H1 (cell line): Measurements from ENCODE around the gene ALG5. TPM values are rescaled to one million over a fixed set of nuclear protein-coding genes. Genes with fewer than 3 reads are reported as not detected.

Source experiments
- CTCF ChIA-PET: fragments of 300-600 bp; sonication (Branson Sonifier 250); formaldehyde crosslinking; loops from one replicate; lab custom pipeline; 2021; ENCODE audit not compliant: partially characterized antibody; lab: Charles Lee
- POLR2A ChIA-PET: fragments of 300-600 bp; sonication (Branson Sonifier 250); formaldehyde crosslinking; loops from one replicate; lab custom pipeline; 2021; ENCODE audit warnings: inconsistent platforms; ENCODE audit not compliant: partially characterized antibody; lab: Charles Lee
- DNase-seq, 2 experiments: peaks; one replicate each; pipeline versions ENCODE4 v3.0.0 to v3.0.0-alpha.2; 2010 to 2022; ENCODE audit warnings: low spot score in 2 of 2, low read depth in 1 of 2, mixed read lengths in 1 of 2
- FAIRE-seq: peaks from 2 replicates; lab custom pipeline; 2011; peaks lifted over from hg19 to GRCh38; lab: Jason Lieb, UNC
- H2AFZ ChIP-seq: 2 replicates; pipeline ENCODE4 v1.8.1; 2012; ENCODE audit warnings: low read length, inconsistent platforms
- H2AK5ac ChIP-seq: 2 replicates; pipeline ENCODE4 v1.6.1; 2013; ENCODE audit warnings: low read depth, low read length
- H2BK120ac ChIP-seq: replicated peaks from 2 replicates; pipeline ENCODE3; 2013; ENCODE audit warnings: low read depth, low read length, inconsistent platforms
- H2BK12ac ChIP-seq: 2 replicates; pipeline ENCODE4 v1.6.1; 2013; ENCODE audit warnings: low read depth, low read length
- H2BK15ac ChIP-seq: 2 replicates; pipeline ENCODE4 v1.6.1; 2013; ENCODE audit warnings: low read length
- H2BK20ac ChIP-seq: 2 replicates; pipeline ENCODE4 v1.6.1; 2013; ENCODE audit warnings: low read length
- H2BK5ac ChIP-seq: 2 replicates; pipeline ENCODE4 v1.6.1; 2013; ENCODE audit warnings: low read depth, low read length
- H3K14ac ChIP-seq: 2 replicates; pipeline ENCODE4 v1.6.1; 2013; ENCODE audit warnings: inconsistent platforms; ENCODE audit not compliant: insufficient read length
- H3K18ac ChIP-seq: 2 replicates; pipeline ENCODE4 v1.6.1; 2013; ENCODE audit warnings: low read length; ENCODE audit errors: extremely low read depth
- H3K23ac ChIP-seq: 2 replicates; pipeline ENCODE4 v1.6.1; 2013; ENCODE audit warnings: inconsistent platforms; ENCODE audit not compliant: insufficient read length
- H3K23me2 ChIP-seq: 2 replicates; pipeline ENCODE4 v1.6.1; 2013; ENCODE audit warnings: low read depth, low read length
- H3K27ac ChIP-seq: 2 replicates; pipeline ENCODE4 v1.6.1; 2011; ENCODE audit warnings: low read depth, low read length, inconsistent platforms
- H3K27me3 ChIP-seq, 4 experiments: replicated peaks in 1 of 4; 1 replicate in 1 of 4; 2 replicates in 3 of 4; pipeline versions ENCODE4 v1.6.1 to v1.8.1; 2011 to 2013; ENCODE audit warnings: low read length in 3 of 4, mild to moderate bottlenecking in 3 of 4, inconsistent platforms in 2 of 4, mixed read lengths in 2 of 4, moderate library complexity in 1 of 4; ENCODE audit not compliant: control insufficient read depth in 3 of 4, insufficient read depth in 3 of 4; ENCODE audit errors: extremely low read depth in 1 of 4
- H3K36me3 ChIP-seq, 4 experiments: 2 replicates each; pipeline versions ENCODE4 v1.6.1 to v1.8.1; 2011 to 2013; ENCODE audit warnings: mild to moderate bottlenecking in 4 of 4, low read length in 3 of 4, moderate library complexity in 2 of 4, control low read depth in 1 of 4, inconsistent platforms in 1 of 4; ENCODE audit not compliant: insufficient read depth in 4 of 4, control insufficient read depth in 2 of 4
- H3K4ac ChIP-seq: replicated peaks from 2 replicates; pipeline ENCODE3; 2013; ENCODE audit warnings: low read length, low read depth, mixed read lengths, inconsistent platforms; ENCODE audit not compliant: insufficient read length
- H3K4me1 ChIP-seq, 4 experiments: replicated peaks in 1 of 4; 1 replicate in 1 of 4; 2 replicates in 3 of 4; pipeline versions ENCODE4 v1.6.1 to v1.8.1; 2011 to 2013; ENCODE audit warnings: low read length in 3 of 4, inconsistent platforms in 2 of 4, mixed read lengths in 1 of 4; ENCODE audit not compliant: insufficient read depth in 4 of 4, control insufficient read depth in 3 of 4
- H3K4me2 ChIP-seq, 2 experiments: 2 replicates each; pipeline versions ENCODE4 v1.6.1 to v1.8.1; 2011 to 2013; ENCODE audit warnings: low read depth in 2 of 2, low read length in 2 of 2, control low read depth in 1 of 2, inconsistent platforms in 1 of 2, mild to moderate bottlenecking in 1 of 2; ENCODE audit not compliant: insufficient read depth in 1 of 2
- H3K4me3 ChIP-seq, 4 experiments: fragments of 200-600, 300-600 bp in 1 of 4; sonication (generic), shearing (Covaris generic), sonication (Bioruptor Twin) in 1 of 4; 2 replicates each; pipeline versions ENCODE4 v1.5.1 to v1.8.1; 2011 to 2016; ENCODE audit warnings: low read length in 4 of 4, low read depth in 3 of 4, control low read depth in 2 of 4, inconsistent platforms in 2 of 4, mild to moderate bottlenecking in 2 of 4, mixed read lengths in 1 of 4, moderate library complexity in 1 of 4; ENCODE audit not compliant: insufficient read depth in 2 of 4; ENCODE audit errors: extremely low read depth in 1 of 4
- H3K56ac ChIP-seq: replicated peaks from 2 replicates; pipeline ENCODE3; 2013; ENCODE audit warnings: low read depth, mild to moderate bottlenecking, mixed read lengths, low read length, inconsistent platforms; ENCODE audit not compliant: insufficient read length
- H3K79me1 ChIP-seq: 2 replicates; pipeline ENCODE4 v1.6.1; 2013; ENCODE audit warnings: low read depth, low read length, control low read depth
- H3K79me2 ChIP-seq, 2 experiments: 2 replicates each; pipeline versions ENCODE4 v1.6.1 to v1.8.1; 2012 to 2013; ENCODE audit warnings: low read length in 2 of 2, mild to moderate bottlenecking in 2 of 2, inconsistent platforms in 1 of 2; ENCODE audit not compliant: insufficient read depth in 2 of 2, control insufficient read depth in 1 of 2
- H3K9ac ChIP-seq, 4 experiments: replicated peaks in 1 of 4; 1 replicate in 1 of 4; 2 replicates in 3 of 4; pipeline versions ENCODE4 v1.6.1 to v1.8.1; 2011 to 2013; ENCODE audit warnings: low read depth in 3 of 4, low read length in 3 of 4, control low read depth in 2 of 4, mild to moderate bottlenecking in 2 of 4, moderate library complexity in 2 of 4, inconsistent platforms in 1 of 4; ENCODE audit errors: extremely low read depth in 1 of 4
- H3K9me3 ChIP-seq, 2 experiments: 2 replicates each; pipeline versions ENCODE4 v1.6.1 to v1.8.1; 2012 to 2013; ENCODE audit warnings: mild to moderate bottlenecking in 2 of 2, moderate library complexity in 2 of 2, control low read depth in 1 of 2, inconsistent platforms in 1 of 2, low read depth in 1 of 2, low read length in 1 of 2, mixed read lengths in 1 of 2; ENCODE audit not compliant: insufficient read depth in 2 of 2
- H4K20me1 ChIP-seq, 2 experiments: replicated peaks in 1 of 2; 2 replicates each; pipeline versions ENCODE3 to v1.8.1; 2011 to 2013; ENCODE audit warnings: inconsistent platforms in 2 of 2, low read length in 2 of 2, mild to moderate bottlenecking in 1 of 2; ENCODE audit not compliant: insufficient read depth in 2 of 2, control insufficient read depth in 1 of 2
- H4K5ac ChIP-seq: 2 replicates; pipeline ENCODE4 v1.6.1; 2013; ENCODE audit warnings: low read length, low read depth, mixed read lengths, inconsistent platforms; ENCODE audit not compliant: insufficient read length
- H4K8ac ChIP-seq: 2 replicates; pipeline ENCODE4 v1.8.0; 2013; ENCODE audit warnings: mild to moderate bottlenecking, moderate library complexity, low read length, inconsistent platforms; ENCODE audit not compliant: insufficient read depth; ENCODE audit errors: extremely low read depth
- H4K91ac ChIP-seq: replicated peaks from 2 replicates; pipeline ENCODE3; 2013; ENCODE audit warnings: low read length, mixed read lengths, inconsistent platforms; ENCODE audit not compliant: insufficient read length
- CEBPB ChIP-seq: IDR thresholded peaks from 2 replicates; pipeline ENCODE4 v1.6.1; 2012; ENCODE audit warnings: low read depth, low read length
- CHD2 ChIP-seq: IDR thresholded peaks from 2 replicates; pipeline ENCODE4 v1.6.1; 2012; ENCODE audit warnings: low read length, improper control_type of control experiment
- CREB1 ChIP-seq: IDR thresholded peaks from 2 replicates; pipeline ENCODE4 v1.6.1; 2012; ENCODE audit warnings: inconsistent platforms
- CTCF ChIP-seq, 3 experiments: IDR thresholded peaks; 1 replicate in 2 of 3; 2 replicates in 1 of 3; pipeline versions ENCODE4 v1.5.1 to v1.6.1; 2011; ENCODE audit warnings: low read length in 3 of 3, mild to moderate bottlenecking in 3 of 3, inconsistent platforms in 2 of 3, low read depth in 1 of 3, moderate library complexity in 1 of 3; ENCODE audit not compliant: insufficient read depth in 1 of 3; ENCODE audit errors: control extremely low read depth in 1 of 3
- EZH2 ChIP-seq: fragments of 200-600 bp; sonication (generic); IDR thresholded peaks from 2 replicates; pipeline ENCODE4 v1.7.1; 2012; ENCODE audit warnings: low read depth, mild to moderate bottlenecking, moderate library complexity, low read length, inconsistent platforms; ENCODE audit not compliant: severe bottlenecking
- HDAC2 ChIP-seq, 2 experiments: fragments of 300-600 bp in 1 of 2; sonication (generic) in 1 of 2; IDR thresholded peaks; 2 replicates each; pipeline ENCODE4 v1.6.1; 2011 to 2012; ENCODE audit warnings: low read depth in 2 of 2, low read length in 2 of 2, mild to moderate bottlenecking in 2 of 2, moderate library complexity in 2 of 2, borderline replicate concordance in 1 of 2, inconsistent platforms in 1 of 2
- MAX ChIP-seq: IDR thresholded peaks from 2 replicates; pipeline ENCODE4 v1.6.1; 2012; ENCODE audit warnings: inconsistent platforms
- PHF8 ChIP-seq: fragments of 200-600 bp; sonication (generic); conservative IDR thresholded peaks from 2 replicates; pipeline ENCODE4 v1.7.1; 2012; ENCODE audit warnings: low read depth, mild to moderate bottlenecking, inconsistent platforms, low read length, moderate library complexity
- RAD21 ChIP-seq, 2 experiments: IDR thresholded peaks in 1 of 2; conservative IDR thresholded peaks in 1 of 2; 2 replicates each; pipeline ENCODE4 v1.6.1; 2011; ENCODE audit warnings: low read depth in 2 of 2, low read length in 2 of 2, improper control_type of control experiment in 1 of 2, inconsistent platforms in 1 of 2, mild to moderate bottlenecking in 1 of 2, moderate library complexity in 1 of 2
- TAF1 ChIP-seq: IDR thresholded peaks from 2 replicates; pipeline ENCODE4 v1.6.1; 2011; ENCODE audit warnings: mild to moderate bottlenecking, low read depth, low read length
- TCF12 ChIP-seq: IDR thresholded peaks from 2 replicates; pipeline ENCODE4 v1.6.1; 2011; ENCODE audit warnings: low read depth, mild to moderate bottlenecking, low read length
- WGBS, 2 experiments: shearing (Covaris generic) in 1 of 2; methylation state at CpG; one replicate each; pipeline versions ENCODE4 v1.1.6 to v1.1.7; 2013 to 2015; ENCODE audit warnings: low lambda C conversion rate in 2 of 2, mixed read lengths in 2 of 2, inconsistent platforms in 1 of 2, low coverage in 1 of 2, missing lambda C conversion rate in 1 of 2; ENCODE audit not compliant: insufficient replicate concordance in 2 of 2, insufficient coverage in 1 of 2, insufficient read length in 1 of 2; ENCODE audit errors: extremely low coverage in 1 of 2, missing lambda C conversion rate in 1 of 2; 5-methylcytosine and 5-hydroxymethylcytosine counted together
- polyA plus RNA-seq, 7 experiments: library from polyadenylated mRNA; depleted of rRNA in 3 of 7; stranded (reverse) in 5 of 7; unstranded in 2 of 7; fragments of >200 nt in 5 of 7; fragments of 200-250 nt in 2 of 7; gene quantifications; 1 replicate in 5 of 7; 2 replicates in 1 of 7; 4 replicates in 1 of 7; pipeline versions ENCODE4 v1.2.1 to v1.2.3, GENCODE V29; 2011 to 2013; ENCODE audit warnings: missing spikeins in 2 of 7, mixed read lengths in 2 of 7
- total RNA-seq: library from RNA; stranded (reverse); fragmentation: NEBNext Ultra II Directional; extraction: Animal tissue kit (Norgen Biotek cat#: 25700); gene quantifications from 2 replicates; pipeline ENCODE4 v1.2.1, GENCODE V29; 2021

ALG5 gene
- total and polyA plus RNA-seq, 2 of the 8 experiments (the other 6 are each of a cell fraction or from before 2014, with no cell fraction given): 15.0 to 24.3 TPM

GRCh38 chr13:36992362-36992761, 6.8 kb downstream of the ALG5 start:
- no peak overlapping the region for H3K4ac ChIP-seq
- H2BK15ac ChIP-seq: no peak overlapping the region
- H3K14ac ChIP-seq: no peak overlapping the region
- H3K9ac ChIP-seq: no peak overlapping the region
- no peak overlapping the region for H2AK5ac ChIP-seq
- H3K79me1 ChIP-seq: no peaks in the 10 kb centered on the region; the same call in 1 of the 2 replicates
- peaks cover 4 to 69% (median 38%) of the 10 kb centered on the region in 4 experiments; a peak in 6 of 8 replicates for H3K36me3 ChIP-seq
- H3K9me3 ChIP-seq: no peaks in the 10 kb centered on the region
- no peaks in the 10 kb centered on the region for H3K23me2 ChIP-seq
- H3K27ac ChIP-seq: no peak overlapping the region
- no peak overlapping the region for H2AFZ ChIP-seq
- no peak overlapping the region for H4K5ac ChIP-seq
- no peak overlapping the region for H3K4me3 ChIP-seq
- H3K4me1 ChIP-seq: no peaks in the 10 kb centered on the region
- H2BK12ac ChIP-seq: no peak overlapping the region
- H3K18ac ChIP-seq: no peak overlapping the region
- H4K8ac ChIP-seq: no peak overlapping the region
- no peak overlapping the region for H2BK20ac ChIP-seq
- DNase-seq (no peak), FAIRE-seq (no peak)
- POLR2A ChIA-PET: interaction anchor here (0.9 to 1.3 kb wide), 2 partner anchors 9 to 16 kb away, joined by 3 to 4 read pairs; no protein-coding TSS in a partner anchor
- no peak overlapping the region for H2BK120ac ChIP-seq
- WGBS, 2 experiments: 85% methylated on average over 4 of the region's 4 CpGs; no CpG with 5 or more reads in 1 of the 2 experiments
- no peak overlapping the region for H3K56ac ChIP-seq
- no peak overlapping the region for H3K4me2 ChIP-seq
- H2BK5ac ChIP-seq: no peak overlapping the region
- CTCF ChIA-PET: interaction anchor here (0.6 to 3.1 kb wide), 3 partner anchors 9 to 154 kb away, joined by 3 to 19 read pairs (median 5); no protein-coding TSS in a partner anchor
- no peak overlapping the region for H3K23ac ChIP-seq
- peaks cover 0 to 23% of the 10 kb centered on the region in 2 experiments; a peak in 3 of 4 replicates for H3K79me2 ChIP-seq
- H3K27me3 ChIP-seq: no peaks in the 10 kb centered on the region
- H4K91ac ChIP-seq: no peak overlapping the region
- peaks cover 0 to 2% of the 10 kb centered on the region in 2 experiments for H4K20me1 ChIP-seq
- TF ChIP-seq CREB1 (no peak), RAD21 (IDR thresholded peaks at IDR 0.05 in 1 of 2, conservative IDR thresholded peaks at IDR 0.05 in 1 of 2; ENCODE audit: low read depth in 2 of 2, low read length in 2 of 2) (no peak), TAF1 (no peak), CHD2 (no peak), HDAC2 (IDR thresholded peaks at IDR 0.05; ENCODE audit: borderline replicate concordance in 1 of 2, low read depth in 2 of 2, low read length in 2 of 2) (no peak), EZH2 (no peak), TCF12 (no peak), CTCF (IDR thresholded peaks at IDR 0.05; ENCODE audit: control extremely low read depth in 1 of 3, insufficient read depth in 1 of 3, low read depth in 1 of 3, low read length in 3 of 3) (no peak), CEBPB (no peak), MAX (no peak), PHF8 (no peak)
